Measurements from ENCODE around the gene FBXL19.

The FBXL19 gene

GRCh38 chr16:30967795-30968194 lies 44.4 kb downstream of the FBXL19 start:
- no peak for TF ChIP-seq CTCF (IDR thresholded peaks at IDR 0.05; ENCODE audit: low read depth, low read length, missing control alignments)
- no peak for DNase-seq (ENCODE audit: low read depth)
- no peak overlapping the region for H3K4me3 ChIP-seq (ENCODE audit: low read depth, low read length)

GRCh38 chr16:30969246-30969842 lies 46.0 kb downstream of the FBXL19 start:
- no peak for DNase-seq (ENCODE audit: low read depth)
- TF ChIP-seq CTCF (IDR thresholded peaks at IDR 0.05; ENCODE audit: low read depth, low read length, missing control alignments): no peak
- H3K4me3 ChIP-seq (ENCODE audit: low read depth, low read length): no peak overlapping the region

DNA sequence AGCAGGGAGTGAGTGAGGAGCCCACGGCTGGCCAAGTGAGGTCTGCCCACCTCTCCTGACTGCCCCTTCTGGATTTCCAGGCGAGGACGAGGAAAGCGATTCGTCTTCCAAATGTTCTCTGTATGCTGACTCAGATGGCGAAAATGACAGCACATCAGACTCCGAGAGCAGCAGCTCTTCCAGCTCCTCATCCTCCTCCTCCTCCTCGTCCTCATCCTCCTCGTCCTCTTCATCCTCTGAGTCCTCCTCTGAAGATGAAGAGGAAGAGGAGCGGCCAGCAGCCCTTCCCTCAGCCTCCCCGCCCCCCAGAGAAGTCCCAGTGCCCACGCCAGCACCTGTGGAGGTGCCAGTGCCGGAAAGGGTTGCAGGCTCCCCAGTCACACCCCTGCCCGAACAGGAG lies 47.9 kb downstream of the FBXL19 start:
- no peak overlapping the region for H3K4me3 ChIP-seq (ENCODE audit: low read depth, low read length)
- no peak for DNase-seq (ENCODE audit: low read depth)
- no peak for TF ChIP-seq CTCF (IDR thresholded peaks at IDR 0.05; ENCODE audit: low read depth, low read length, missing control alignments)

GRCh38 chr16:30972872-30973271 lies 49.5 kb downstream of the FBXL19 start:
- H3K4me3 ChIP-seq (ENCODE audit: low read depth, low read length): no peak overlapping the region
- DNase-seq (ENCODE audit: low read depth): no peak
- no peak for TF ChIP-seq CTCF (IDR thresholded peaks at IDR 0.05; ENCODE audit: low read depth, low read length, missing control alignments)

- H3K4me3 ChIP-seq (ENCODE audit: low read depth, low read length): no peak overlapping the region
- no peak for TF ChIP-seq CTCF (IDR thresholded peaks at IDR 0.05; ENCODE audit: low read depth, low read length, missing control alignments)
- no peak for DNase-seq (ENCODE audit: low read depth)
Observed at GRCh38 chr16:30974348-30974747, 51.0 kb downstream of the FBXL19 start.

- no peak for TF ChIP-seq CTCF (IDR thresholded peaks at IDR 0.05; ENCODE audit: low read depth, low read length, missing control alignments)
- H3K4me3 ChIP-seq (ENCODE audit: low read depth, low read length): no peak overlapping the region
- no peak for DNase-seq (ENCODE audit: low read depth)
Observed at GRCh38 chr16:30976486-30976885, 53.1 kb downstream of the FBXL19 start.

DNA sequence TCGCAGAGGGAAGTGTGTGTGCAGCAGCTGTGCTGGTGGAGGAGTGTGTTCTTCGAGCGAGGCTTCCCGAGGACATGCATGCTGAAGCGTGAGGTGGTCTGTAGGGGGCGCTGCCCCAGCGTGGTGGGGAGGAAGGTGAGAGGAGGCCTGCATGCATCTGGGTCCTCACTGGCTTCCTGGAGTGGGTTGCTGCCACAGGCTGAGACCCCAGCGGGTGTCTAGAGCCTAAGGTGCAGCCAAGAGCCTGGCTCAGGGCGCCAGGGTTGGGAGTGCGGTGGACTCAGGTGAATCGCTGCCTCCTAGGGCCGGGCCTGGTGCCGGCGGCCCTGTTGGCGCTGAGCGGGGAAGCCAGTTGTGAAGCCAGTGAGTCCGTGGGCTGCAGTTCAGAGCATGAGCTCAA lies 54.1 kb downstream of the FBXL19 start:
- peak; percentile 56 for TF ChIP-seq CTCF (IDR thresholded peaks at IDR 0.05; ENCODE audit: low read depth, low read length, missing control alignments)
- no peak for DNase-seq (ENCODE audit: low read depth)
- no peak overlapping the region for H3K4me3 ChIP-seq (ENCODE audit: low read depth, low read length)

Data from GM12864 (cell line).